Natural killer cell (primary cell): ENCODE measurements around the gene ZFHX3. TPM values are rescaled to one million over a fixed set of nuclear protein-coding genes. Genes with fewer than 3 reads are reported as not detected.

Source experiments
- ATAC-seq, 3 donors: fragments of 150-1000 bp in 2 of 3; fragments of 200-7000 bp in 1 of 3; cut with Tn5 transposase; 1 replicate in 1 of 3; 2 replicates in 2 of 3; pipeline ENCODE4 v1.10.0; 2021; ENCODE audit warnings: mild to moderate bottlenecking in 2 of 3, moderate library complexity in 2 of 3
- DNase-seq, 2 donors: peaks; one replicate each; pipeline versions ENCODE4 v3.0.0 to v3.0.0-alpha.2; 2013 to 2021; ENCODE audit warnings: mixed read lengths in 1 of 2
- H3K27ac ChIP-seq: one replicate; pipeline ENCODE4 v1.5.1; 2013; ENCODE audit warnings: mild to moderate bottlenecking, low read length
- H3K27me3 ChIP-seq: one replicate; pipeline ENCODE4 v1.6.1; 2013; ENCODE audit warnings: low read length; ENCODE audit not compliant: control insufficient read depth, insufficient read depth
- H3K36me3 ChIP-seq: one replicate; pipeline ENCODE4 v1.6.1; 2013; ENCODE audit warnings: low read length; ENCODE audit not compliant: control insufficient read depth, insufficient read depth
- H3K4me1 ChIP-seq: one replicate; pipeline ENCODE4 v1.6.1; 2013; ENCODE audit warnings: low read length; ENCODE audit not compliant: control insufficient read depth, insufficient read depth
- H3K4me3 ChIP-seq: one replicate; pipeline ENCODE4 v1.5.1; 2013; ENCODE audit warnings: low read length
- H3K9me3 ChIP-seq: one replicate; pipeline ENCODE4 v1.6.1; 2013; ENCODE audit warnings: low read length; ENCODE audit not compliant: control insufficient read depth, insufficient read depth
- H3K27ac Mint-ChIP-seq, 2 donors: one replicate each; pipeline ENCODE4 v1.8.0; 2022; ENCODE audit warnings: mild to moderate bottlenecking in 2 of 2, mixed read lengths in 2 of 2, moderate library complexity in 1 of 2
- H3K27me3 Mint-ChIP-seq, 2 donors: one replicate each; pipeline ENCODE4 v1.8.0; 2022; ENCODE audit warnings: low read depth in 2 of 2, mixed read lengths in 2 of 2
- H3K36me3 Mint-ChIP-seq: one replicate; pipeline ENCODE4 v1.8.0; 2022; ENCODE audit warnings: mixed read lengths
- H3K4me1 Mint-ChIP-seq, 2 donors: one replicate each; pipeline ENCODE4 v1.8.0; 2022; ENCODE audit warnings: mixed read lengths in 2 of 2
- H3K4me3 Mint-ChIP-seq: one replicate; pipeline ENCODE4 v1.8.0; 2022; ENCODE audit warnings: mild to moderate bottlenecking, moderate library complexity, mixed read lengths
- H3K9me3 Mint-ChIP-seq, 2 donors: one replicate each; pipeline ENCODE4 v1.8.0; 2022; ENCODE audit warnings: mixed read lengths in 2 of 2
- CTCF ChIP-seq: fragments of 200-600 bp; IDR thresholded peaks from one replicate; pipeline ENCODE4 v1.8.0; 2022; ENCODE audit warnings: antibody characterized with exemption
- WGBS: methylation state at CpG from one replicate; pipeline ENCODE4 v1.1.7; 2013; ENCODE audit warnings: missing lambda C conversion rate; ENCODE audit not compliant: insufficient coverage; 5-methylcytosine and 5-hydroxymethylcytosine counted together
- intact Hi-C: fragments of 100-400 bp; cut with micrococcal nuclease; formaldehyde crosslinking; loops from one replicate; pipeline ENCODE4 v1.14.2; 2022
- total RNA-seq, 4 donors: library from RNA; stranded (reverse); fragments of 120-200 nt in 1 of 4; gene quantifications; one replicate each; pipeline versions ENCODE4 v1.2.3 to v1.2.4, GENCODE V29; 2013 to 2022

ZFHX3 gene
- total RNA-seq, 3 donors from 2014 or later (not counting 1 experiment from before 2014, with no cell fraction given): 5.8 to 7.8 (median 7.5) TPM

GRCh38 chr16:73031984-73032383, 15.9 kb downstream of the ZFHX3 start:
- H3K27ac ChIP-seq: no peak overlapping the region
- no peak overlapping the region for H3K4me3 ChIP-seq
- intact Hi-C loops: no loop called here
- WGBS: 91% methylated on average over 9 of the region's 9 CpGs
- peaks cover 18 to 28% of the 10 kb centered on the region in 2 donors for H3K27me3 Mint-ChIP-seq
- H3K36me3 ChIP-seq: no peaks in the 10 kb centered on the region
- DNase-seq (no peak), ATAC-seq (no peak)
- no peak overlapping the region for H3K4me3 Mint-ChIP-seq
- H3K4me1 ChIP-seq: peaks cover 49% of the 10 kb centered on the region
- H3K9me3 Mint-ChIP-seq: no peaks in the 10 kb centered on the region
- H3K9me3 ChIP-seq: no peaks in the 10 kb centered on the region
- no peaks in the 10 kb centered on the region for H3K36me3 Mint-ChIP-seq
- H3K27ac Mint-ChIP-seq: no peak overlapping the region
- peaks cover 29 to 33% of the 10 kb centered on the region in 2 donors for H3K4me1 Mint-ChIP-seq
- TF ChIP-seq CTCF: no peak
- no peaks in the 10 kb centered on the region for H3K27me3 ChIP-seq

GRCh38 chr16:73031155-73031866, 16.6 kb downstream of the ZFHX3 start:
- no peak overlapping the region for H3K4me3 Mint-ChIP-seq
- no peak for TF ChIP-seq CTCF
- no peaks in the 10 kb centered on the region for H3K36me3 Mint-ChIP-seq
- intact Hi-C loops: no loop called here
- DNase-seq: no peak
- Histone ChIP-seq H3K4me1 (peaks cover 45% of the 10 kb centered on the region), H3K36me3 (no peaks in the 10 kb centered on the region), H3K9me3 (no peaks in the 10 kb centered on the region), H3K4me3 (no peak overlapping the region), H3K27ac (no peak overlapping the region), H3K27me3 (no peaks in the 10 kb centered on the region)
- no peaks in the 10 kb centered on the region for H3K9me3 Mint-ChIP-seq
- WGBS: 83% methylated on average over 21 of the region's 21 CpGs
- H3K4me1 Mint-ChIP-seq: peaks cover 22 to 26% of the 10 kb centered on the region in 2 donors
- no peak for ATAC-seq
- H3K27ac Mint-ChIP-seq: no peak overlapping the region
- H3K27me3 Mint-ChIP-seq: peaks cover 18 to 28% of the 10 kb centered on the region in 2 donors

DNA sequence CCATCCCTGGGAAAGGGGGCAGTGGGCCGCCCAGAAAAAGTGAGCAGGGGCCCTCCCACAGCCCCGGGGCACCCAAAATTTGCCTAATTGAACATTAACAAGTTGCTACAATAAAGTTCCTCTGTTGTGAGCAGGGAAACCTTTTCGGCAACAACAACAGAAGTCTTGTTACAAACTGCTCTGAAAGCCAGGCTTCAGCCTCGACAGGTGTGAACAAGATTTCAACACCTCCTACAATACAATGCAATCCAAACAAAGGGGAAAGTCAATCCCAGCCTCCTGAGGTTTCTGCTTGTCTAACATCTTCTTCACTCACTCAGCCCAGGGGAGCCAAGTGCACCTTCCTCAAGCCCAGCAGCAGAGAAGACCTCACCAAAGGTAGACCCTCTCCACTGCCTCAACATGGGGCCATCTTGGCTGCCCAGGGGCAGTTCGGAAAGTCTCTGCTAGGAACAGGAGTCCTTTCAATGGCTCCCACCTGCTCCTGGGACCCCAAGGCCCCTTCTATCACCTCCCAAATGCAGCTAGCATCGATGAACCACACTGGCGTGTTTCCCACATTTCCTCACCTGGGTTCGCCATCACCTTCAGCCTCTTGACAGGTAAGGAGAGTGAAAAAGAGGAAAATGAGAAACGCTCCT, 19.1 kb downstream of the ZFHX3 start:
- H3K27ac ChIP-seq: no peak overlapping the region
- H3K4me1 Mint-ChIP-seq: peaks cover 4 to 7% of the 10 kb centered on the region in 2 donors
- H3K4me3 ChIP-seq: no peak overlapping the region
- H3K27me3 ChIP-seq: no peaks in the 10 kb centered on the region
- peaks cover 21% of the 10 kb centered on the region for H3K4me1 ChIP-seq
- H3K9me3 Mint-ChIP-seq: no peaks in the 10 kb centered on the region
- peaks cover 9 to 22% of the 10 kb centered on the region in 2 donors for H3K27me3 Mint-ChIP-seq
- no peak for TF ChIP-seq CTCF
- no peak overlapping the region for H3K4me3 Mint-ChIP-seq
- H3K36me3 ChIP-seq: no peaks in the 10 kb centered on the region
- H3K27ac Mint-ChIP-seq: no peak overlapping the region
- WGBS: 87% methylated on average over 8 of the region's 9 CpGs
- H3K36me3 Mint-ChIP-seq: no peaks in the 10 kb centered on the region
- no peak for DNase-seq
- H3K9me3 ChIP-seq: no peaks in the 10 kb centered on the region
- intact Hi-C loops: no loop called here
- ATAC-seq: no peak
